Measurements from ENCODE around the gene FBXO44. TPM values are rescaled to one million over a fixed set of nuclear protein-coding genes. Genes with fewer than 3 reads are reported as not detected.

Gene FBXO44
- total RNA-seq, 1 experiment from 2014 or later, result 22.6 TPM

- no peak for DNase-seq
- H3K9me3 ChIP-seq, result no peaks in the 10 kb centered on the region
- Mint-ChIP-seq H3K4me1 (ENCODE audit: low read depth, unreplicated experiment) (no peaks in the 10 kb centered on the region), H3K4me3 (ENCODE audit: unreplicated experiment) (no peak overlapping the region), H3K9me3 (ENCODE audit: unreplicated experiment) (no peaks in the 10 kb centered on the region), H3K36me3 (ENCODE audit: insufficient read depth, unreplicated experiment) (no peaks in the 10 kb centered on the region), H3K27ac (ENCODE audit: unreplicated experiment) (no peak overlapping the region), H3K27me3 (ENCODE audit: insufficient read depth, unreplicated experiment) (peaks cover 18% of the 10 kb centered on the region)
- ChIA-PET CTCF (no interaction called here), POLR2A (no interaction called here)
- no peaks in the 10 kb centered on the region for H3K27me3 ChIP-seq (replicated peaks; ENCODE audit: control insufficient read depth, insufficient read depth, low read length)
- no peaks in the 10 kb centered on the region for H3K4me1 ChIP-seq
- intact Hi-C loops (cut with micrococcal nuclease; ENCODE audit: unreplicated experiment), result no loop called here
- BruUV-seq (replicated peaks), result no TSS peak
- H3K4me3 ChIP-seq (ENCODE audit: low read depth, low read length), result no peak overlapping the region
- H3K36me3 ChIP-seq (ENCODE audit: control insufficient read depth, insufficient read depth, low read length), result no peaks in the 10 kb centered on the region
- no peak for TF ChIP-seq CTCF (IDR thresholded peaks at IDR 0.05; ENCODE audit: insufficient read depth in 1 of 2, low read depth in 1 of 2, low read length in 1 of 2, severe bottlenecking in 1 of 2, unreplicated experiment in 1 of 2)
Observed at GRCh38 chr1:11622398-11622797, 32.3 kb upstream of the FBXO44 start.

DNA sequence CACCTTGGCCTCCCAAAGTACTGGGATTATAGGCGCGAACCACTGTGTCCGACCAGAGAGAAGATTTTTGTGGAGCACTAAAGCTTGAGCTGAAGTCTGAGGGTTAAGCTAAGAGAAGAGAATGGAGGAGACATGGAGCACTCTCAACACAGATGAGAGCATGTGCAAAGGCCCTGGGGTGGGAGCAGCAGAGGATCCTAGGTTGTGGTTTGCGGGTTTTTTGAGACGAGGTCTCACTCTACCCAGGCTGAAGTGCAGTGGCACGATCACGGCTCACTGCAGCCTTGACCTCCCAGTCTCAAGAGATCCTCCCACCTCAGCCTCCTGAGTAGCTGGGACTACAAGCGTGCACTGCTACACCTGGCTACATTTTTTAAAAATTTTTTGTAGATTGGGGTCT lies 31.0 kb upstream of the FBXO44 start:
- no peak for DNase-seq
- Mint-ChIP-seq H3K27ac (ENCODE audit: unreplicated experiment) (no peak overlapping the region), H3K36me3 (ENCODE audit: insufficient read depth, unreplicated experiment) (no peaks in the 10 kb centered on the region), H3K4me3 (ENCODE audit: unreplicated experiment) (no peak overlapping the region), H3K9me3 (ENCODE audit: unreplicated experiment) (no peaks in the 10 kb centered on the region), H3K27me3 (ENCODE audit: insufficient read depth, unreplicated experiment) (peaks cover 18% of the 10 kb centered on the region), H3K4me1 (ENCODE audit: low read depth, unreplicated experiment) (no peaks in the 10 kb centered on the region)
- Histone ChIP-seq H3K4me1 (no peaks in the 10 kb centered on the region), H3K36me3 (ENCODE audit: control insufficient read depth, insufficient read depth, low read length) (no peaks in the 10 kb centered on the region), H3K4me3 (ENCODE audit: low read depth, low read length) (no peak overlapping the region), H3K9me3 (no peaks in the 10 kb centered on the region), H3K27me3 (replicated peaks; ENCODE audit: control insufficient read depth, insufficient read depth, low read length) (no peaks in the 10 kb centered on the region)
- CTCF ChIA-PET, result no interaction called here
- BruUV-seq (replicated peaks), result no TSS peak
- POLR2A ChIA-PET, result no interaction called here
- no peak for TF ChIP-seq CTCF (IDR thresholded peaks at IDR 0.05; ENCODE audit: insufficient read depth in 1 of 2, low read depth in 1 of 2, low read length in 1 of 2, severe bottlenecking in 1 of 2, unreplicated experiment in 1 of 2)
- intact Hi-C loops (cut with micrococcal nuclease; ENCODE audit: unreplicated experiment), result no loop called here

- no peak for TF ChIP-seq CTCF (IDR thresholded peaks at IDR 0.05; ENCODE audit: insufficient read depth in 1 of 2, low read depth in 1 of 2, low read length in 1 of 2, severe bottlenecking in 1 of 2, unreplicated experiment in 1 of 2)
- Histone ChIP-seq H3K4me3 (ENCODE audit: low read depth, low read length) (no peak overlapping the region), H3K4me1 (no peaks in the 10 kb centered on the region), H3K36me3 (ENCODE audit: control insufficient read depth, insufficient read depth, low read length) (no peaks in the 10 kb centered on the region), H3K9me3 (no peaks in the 10 kb centered on the region), H3K27me3 (replicated peaks; ENCODE audit: control insufficient read depth, insufficient read depth, low read length) (no peaks in the 10 kb centered on the region; the same call in 1 of the 2 replicates)
- Mint-ChIP-seq H3K27me3 (ENCODE audit: insufficient read depth, unreplicated experiment) (peaks cover 18% of the 10 kb centered on the region), H3K27ac (ENCODE audit: unreplicated experiment) (no peak overlapping the region), H3K9me3 (ENCODE audit: unreplicated experiment) (no peaks in the 10 kb centered on the region), H3K36me3 (ENCODE audit: insufficient read depth, unreplicated experiment) (no peaks in the 10 kb centered on the region), H3K4me3 (ENCODE audit: unreplicated experiment) (no peak overlapping the region), H3K4me1 (ENCODE audit: low read depth, unreplicated experiment) (no peaks in the 10 kb centered on the region)
- DNase-seq, result no peak
- ChIA-PET CTCF (no interaction called here), POLR2A (no interaction called here)
- no TSS peak for BruUV-seq (replicated peaks)
- intact Hi-C loops (cut with micrococcal nuclease; ENCODE audit: unreplicated experiment), result no loop called here
Observed at GRCh38 chr1:11626551-11626950, 28.1 kb upstream of the FBXO44 start.
